OCI-LY3 (cell line): ENCODE measurements around the gene NXPE1.

ENCODE experiments used
- EZH2phosphoT487 ChIP-seq: fragments of 200-600 bp; shearing (Covaris generic); IDR thresholded peaks from 2 replicates; pipeline ENCODE4 v1.6.1; 2018; ENCODE audit warnings: antibody characterized with exemption, mixed run types, low read depth
- TF ChIP-seq, protein P1 (sequence below): fragments of 200-600, 300-600 bp; sonication (generic); IDR thresholded peaks from 2 replicates; pipeline ENCODE4 v1.5.1; 2014; ENCODE audit warnings: antibody characterized with exemption, low read length, low read depth

DNA sequence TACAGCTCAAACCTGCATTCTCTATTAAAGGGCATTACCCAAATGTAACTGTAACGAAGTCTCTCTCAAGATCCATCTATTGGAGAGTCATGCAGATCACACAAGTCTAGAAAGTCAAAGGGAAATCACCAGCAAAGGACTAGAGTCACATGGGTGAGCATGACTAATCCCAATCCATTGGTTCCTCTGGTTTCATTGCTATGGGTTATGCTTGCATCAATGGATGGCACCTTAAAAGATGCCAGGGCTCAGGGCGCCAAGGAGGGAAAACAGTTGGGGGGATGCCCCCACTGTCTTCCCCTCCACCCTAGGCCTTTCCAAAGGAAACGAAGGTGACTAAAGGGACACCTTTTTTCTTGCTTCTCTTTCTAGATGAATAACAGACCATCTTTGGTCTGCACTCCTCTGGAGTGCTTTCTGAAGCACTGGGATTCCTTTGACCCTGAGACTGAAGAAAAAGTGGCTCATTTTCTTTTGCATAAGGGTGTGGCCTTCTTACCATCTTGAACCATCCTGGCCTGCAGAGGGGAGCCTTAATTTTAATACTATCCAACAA is 27.8 kb upstream of the NXPE1 start:
- TF ChIP-seq, protein P1, sequence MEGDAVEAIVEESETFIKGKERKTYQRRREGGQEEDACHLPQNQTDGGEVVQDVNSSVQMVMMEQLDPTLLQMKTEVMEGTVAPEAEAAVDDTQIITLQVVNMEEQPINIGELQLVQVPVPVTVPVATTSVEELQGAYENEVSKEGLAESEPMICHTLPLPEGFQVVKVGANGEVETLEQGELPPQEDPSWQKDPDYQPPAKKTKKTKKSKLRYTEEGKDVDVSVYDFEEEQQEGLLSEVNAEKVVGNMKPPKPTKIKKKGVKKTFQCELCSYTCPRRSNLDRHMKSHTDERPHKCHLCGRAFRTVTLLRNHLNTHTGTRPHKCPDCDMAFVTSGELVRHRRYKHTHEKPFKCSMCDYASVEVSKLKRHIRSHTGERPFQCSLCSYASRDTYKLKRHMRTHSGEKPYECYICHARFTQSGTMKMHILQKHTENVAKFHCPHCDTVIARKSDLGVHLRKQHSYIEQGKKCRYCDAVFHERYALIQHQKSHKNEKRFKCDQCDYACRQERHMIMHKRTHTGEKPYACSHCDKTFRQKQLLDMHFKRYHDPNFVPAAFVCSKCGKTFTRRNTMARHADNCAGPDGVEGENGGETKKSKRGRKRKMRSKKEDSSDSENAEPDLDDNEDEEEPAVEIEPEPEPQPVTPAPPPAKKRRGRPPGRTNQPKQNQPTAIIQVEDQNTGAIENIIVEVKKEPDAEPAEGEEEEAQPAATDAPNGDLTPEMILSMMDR: no peak
- TF ChIP-seq EZH2phosphoT487: no peak
